Muscle layer of colon (tissue), 2 donors: ENCODE measurements around the gene HABP4.
"Not testable (repeated sequence)": the region's sequence is repeated elsewhere in the genome, so short reads cannot be mapped to it uniquely, and the experiment has no call there.

Experiments used
- H3K27ac ChIP-seq: one replicate; pipeline ENCODE4 v1.7.0; 2013; ENCODE audit warnings: low read depth, mild to moderate bottlenecking, low read length, moderate library complexity
- H3K27me3 ChIP-seq, 2 donors: one replicate each; pipeline ENCODE4 v1.7.0; 2013; ENCODE audit warnings: low read length in 2 of 2, mild to moderate bottlenecking in 2 of 2; ENCODE audit not compliant: insufficient read depth in 2 of 2, control insufficient read depth in 1 of 2
- H3K36me3 ChIP-seq: one replicate; pipeline ENCODE4 v1.7.0; 2013; ENCODE audit warnings: mild to moderate bottlenecking, low read length; ENCODE audit not compliant: insufficient read depth
- H3K4me1 ChIP-seq: one replicate; pipeline ENCODE4 v1.7.0; 2013; ENCODE audit warnings: mild to moderate bottlenecking, low read length; ENCODE audit not compliant: insufficient read depth
- H3K4me3 ChIP-seq, 2 donors: one replicate each; pipeline ENCODE4 v1.7.0; 2013; ENCODE audit warnings: low read length in 2 of 2, low read depth in 1 of 2, mild to moderate bottlenecking in 1 of 2, moderate library complexity in 1 of 2
- H3K9ac ChIP-seq: one replicate; pipeline ENCODE4 v1.7.0; 2013; ENCODE audit warnings: low read length
- H3K9me3 ChIP-seq: one replicate; pipeline ENCODE4 v1.7.0; 2013; ENCODE audit warnings: mild to moderate bottlenecking, low read length
- donor health status: abdominal sarcoma.
- donor health status: Adenocarcinoma of cecum.

HABP4 gene

DNA sequence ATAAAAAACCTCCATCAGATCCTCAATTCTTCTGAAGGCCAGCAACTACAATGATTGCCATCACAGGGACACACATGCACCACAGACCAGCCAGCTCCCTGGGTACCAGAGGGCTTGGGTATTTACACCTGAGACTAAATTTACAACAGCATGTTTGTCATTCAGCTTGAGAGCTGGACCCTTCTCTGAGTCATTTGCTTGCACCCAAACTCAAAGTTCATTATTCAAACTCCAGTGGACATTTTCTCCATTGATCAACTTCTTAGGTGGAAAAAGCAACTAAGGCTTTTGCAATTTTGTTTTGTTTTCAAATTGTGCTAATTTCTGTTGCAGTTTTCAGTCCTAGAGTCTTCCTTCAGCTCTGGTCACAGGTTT is 53.4 kb downstream of the HABP4 start:
- not testable (repeated sequence) for H3K4me1 ChIP-seq, H3K27ac ChIP-seq, H3K9me3 ChIP-seq, H3K9ac ChIP-seq, H3K4me3 ChIP-seq, H3K27me3 ChIP-seq
- H3K36me3 ChIP-seq = peaks cover 16% of the 10 kb centered on the region

DNA sequence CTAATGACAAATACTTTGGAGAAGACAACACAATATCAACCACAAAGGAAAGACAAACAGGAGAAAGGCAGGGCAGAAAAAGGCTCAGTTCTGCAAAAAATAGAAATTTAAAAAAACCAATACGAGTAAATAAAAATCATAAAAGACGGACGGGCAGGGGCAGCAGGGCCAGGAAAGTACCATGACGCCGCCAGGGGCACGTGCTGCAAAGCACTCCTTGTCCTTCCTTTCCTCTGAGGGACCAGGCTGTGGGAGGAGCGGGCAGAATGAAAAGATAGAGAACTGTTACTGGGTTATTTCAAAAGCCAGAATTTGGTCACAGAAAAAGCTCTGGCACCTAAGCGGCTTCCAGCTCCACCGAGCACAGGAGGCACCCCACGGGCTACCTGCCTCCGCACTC is 53.9 kb downstream of the HABP4 start:
- H3K27me3 ChIP-seq = no peaks in the 10 kb centered on the region
- no peak overlapping the region for H3K27ac ChIP-seq
- peaks cover 6% of the 10 kb centered on the region for H3K4me1 ChIP-seq
- H3K4me3 ChIP-seq = no peak overlapping the region
- no peak overlapping the region for H3K9ac ChIP-seq
- H3K36me3 ChIP-seq = peaks cover 21% of the 10 kb centered on the region
- no peaks in the 10 kb centered on the region for H3K9me3 ChIP-seq

DNA sequence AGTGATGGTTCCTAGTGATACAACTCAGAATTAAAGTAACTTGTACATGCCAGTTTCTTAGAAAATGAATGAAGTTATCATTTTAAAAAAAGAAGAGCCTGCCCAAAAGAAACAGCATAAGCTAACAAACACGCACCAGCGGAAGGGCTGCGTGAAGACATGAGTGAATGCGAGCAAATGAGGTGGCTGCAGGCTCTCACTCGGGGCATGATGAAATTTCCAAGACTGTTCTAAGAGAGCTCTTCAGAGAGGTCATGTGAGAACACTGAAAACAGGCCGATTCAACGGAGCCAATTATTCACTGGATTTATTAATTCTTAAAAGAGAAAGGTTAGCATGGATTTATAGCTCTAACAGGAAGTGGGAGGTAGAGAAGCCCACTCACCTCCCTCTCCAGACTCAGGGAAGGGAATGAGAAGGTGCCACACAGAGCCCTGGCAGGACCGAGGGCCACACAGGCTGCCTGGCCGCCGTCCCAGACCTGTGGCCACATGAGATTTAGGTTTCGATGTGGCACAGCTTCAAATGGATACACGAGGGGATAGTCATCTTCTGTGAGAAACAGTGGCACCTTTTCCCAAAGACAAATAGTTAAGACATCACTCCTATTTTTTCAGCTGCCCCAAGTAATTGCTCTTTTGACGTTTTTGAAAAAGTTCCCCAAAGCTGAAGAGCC is 55.5 kb downstream of the HABP4 start:
- Histone ChIP-seq H3K36me3 (peaks cover 25% of the 10 kb centered on the region), H3K27ac (no peak overlapping the region), H3K9me3 (no peaks in the 10 kb centered on the region), H3K4me3 (no peak overlapping the region), H3K27me3 (no peaks in the 10 kb centered on the region), H3K4me1 (peaks cover 6% of the 10 kb centered on the region), H3K9ac (no peak overlapping the region)

GRCh38 chr9:96508227-96508940 is 58.4 kb downstream of the HABP4 start:
- H3K27ac ChIP-seq = no peak overlapping the region
- no peak overlapping the region for H3K4me3 ChIP-seq
- H3K9me3 ChIP-seq = no peaks in the 10 kb centered on the region
- peaks cover 29% of the 10 kb centered on the region for H3K36me3 ChIP-seq
- no peak overlapping the region for H3K9ac ChIP-seq
- H3K4me1 ChIP-seq = no peaks in the 10 kb centered on the region
- no peaks in the 10 kb centered on the region for H3K27me3 ChIP-seq

DNA sequence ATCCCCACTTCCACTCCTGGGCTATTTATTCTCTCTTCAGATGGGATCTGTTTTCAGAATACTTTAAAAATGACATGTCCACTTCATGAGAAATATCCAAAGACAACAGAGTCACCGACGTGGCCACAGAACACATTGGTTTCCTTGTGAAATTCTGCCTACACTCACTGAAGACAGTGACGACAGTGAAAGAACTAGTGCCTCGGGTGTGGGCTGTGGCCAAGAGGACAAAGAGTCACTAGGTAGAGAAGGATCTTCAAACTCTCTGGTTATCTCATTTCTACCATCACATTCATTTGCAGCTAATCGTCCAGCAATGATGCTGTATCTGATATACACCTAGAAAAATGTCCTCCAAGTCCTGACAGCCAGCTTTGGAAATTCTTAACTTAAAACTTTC is 59.1 kb downstream of the HABP4 start:
- H3K9me3 ChIP-seq = no peaks in the 10 kb centered on the region
- H3K36me3 ChIP-seq = peaks cover 31% of the 10 kb centered on the region
- peaks cover 2% of the 10 kb centered on the region for H3K4me1 ChIP-seq
- H3K27me3 ChIP-seq = no peaks in the 10 kb centered on the region
- H3K4me3 ChIP-seq = no peak overlapping the region
- H3K9ac ChIP-seq = no peak overlapping the region
- no peak overlapping the region for H3K27ac ChIP-seq

DNA sequence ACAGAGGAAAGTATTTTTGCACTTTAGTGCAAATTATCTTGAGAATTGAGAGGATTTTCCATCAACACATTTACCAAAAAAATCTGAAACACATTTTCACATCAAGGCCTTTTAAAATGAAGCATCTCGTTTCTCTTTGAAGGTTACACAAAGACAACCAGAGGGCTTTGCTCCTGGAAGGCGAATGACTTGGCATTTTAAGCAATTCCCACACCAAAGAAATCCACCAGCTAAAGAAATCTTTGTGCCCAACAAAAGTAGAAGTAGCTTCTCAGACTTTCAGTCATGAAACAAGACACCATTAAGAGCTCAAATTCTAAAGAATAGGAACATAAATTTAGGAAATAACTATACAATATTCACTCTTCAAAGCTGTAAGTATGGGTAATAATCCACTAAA is 59.9 kb downstream of the HABP4 start:
- H3K4me1 ChIP-seq = peaks cover 5% of the 10 kb centered on the region
- H3K36me3 ChIP-seq = peaks cover 32% of the 10 kb centered on the region
- H3K27ac ChIP-seq = no peak overlapping the region
- H3K9me3 ChIP-seq = no peaks in the 10 kb centered on the region
- H3K4me3 ChIP-seq = no peak overlapping the region
- no peak overlapping the region for H3K9ac ChIP-seq
- no peaks in the 10 kb centered on the region for H3K27me3 ChIP-seq

- H3K4me3 ChIP-seq = no peak overlapping the region
- H3K9me3 ChIP-seq = no peaks in the 10 kb centered on the region
- no peak overlapping the region for H3K27ac ChIP-seq
- H3K4me1 ChIP-seq = peaks cover 5% of the 10 kb centered on the region
- no peak overlapping the region for H3K9ac ChIP-seq
- peaks cover 32% of the 10 kb centered on the region for H3K36me3 ChIP-seq
- H3K27me3 ChIP-seq = no peaks in the 10 kb centered on the region
Observed at GRCh38 chr9:96510258-96510657, 60.3 kb downstream of the HABP4 start.

DNA sequence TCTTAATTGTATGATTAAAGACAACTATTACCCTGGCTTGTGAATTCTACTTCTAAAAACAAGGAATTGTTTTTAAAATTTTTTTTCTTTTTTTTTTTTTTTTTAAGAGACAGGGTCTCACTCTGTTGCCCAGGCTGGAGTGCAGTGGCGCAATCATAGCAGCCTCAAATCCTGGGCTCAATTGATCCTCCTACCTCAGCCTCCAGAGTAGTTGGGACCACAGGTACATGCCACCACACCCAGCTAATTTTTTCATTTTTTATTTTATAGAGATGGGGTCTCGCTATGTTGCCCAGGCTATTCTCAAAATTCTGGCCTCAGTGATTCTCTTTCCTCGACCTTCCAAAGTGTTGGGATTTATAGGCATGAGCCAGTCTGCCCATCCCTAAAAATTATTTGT is 62.3 kb downstream of the HABP4 start:
- Histone ChIP-seq H3K36me3 (peaks cover 24% of the 10 kb centered on the region), H3K4me1 (peaks cover 5% of the 10 kb centered on the region), H3K27me3 (no peaks in the 10 kb centered on the region), H3K9ac (no peak overlapping the region), H3K27ac (no peak overlapping the region), H3K9me3 (no peaks in the 10 kb centered on the region), H3K4me3 (no peak overlapping the region)

DNA sequence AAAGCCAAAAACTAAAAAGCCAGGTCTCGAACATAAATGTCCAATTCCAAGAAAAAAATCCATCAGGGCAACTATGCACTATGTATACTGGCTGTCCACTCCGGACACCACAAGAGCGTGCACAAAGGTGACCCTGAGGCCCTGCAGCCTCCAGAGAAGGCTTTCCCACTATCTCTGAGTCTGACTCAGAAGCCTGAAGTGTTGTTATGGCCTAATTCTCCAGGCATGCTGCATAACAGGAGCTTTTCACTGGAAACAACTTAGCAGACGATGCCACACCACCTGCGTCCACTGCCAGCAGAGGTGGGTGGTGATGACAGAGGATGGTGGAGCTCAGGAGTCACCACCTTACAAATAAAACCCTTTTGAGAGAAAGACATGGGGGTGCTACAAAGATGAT is 63.7 kb downstream of the HABP4 start:
- Histone ChIP-seq H3K27me3 (no peaks in the 10 kb centered on the region), H3K9me3 (no peaks in the 10 kb centered on the region), H3K36me3 (peaks cover 19% of the 10 kb centered on the region), H3K9ac (no peak overlapping the region), H3K4me1 (peaks cover 5% of the 10 kb centered on the region), H3K27ac (no peak overlapping the region), H3K4me3 (no peak overlapping the region)

GRCh38 chr9:96514108-96514799 is 64.3 kb downstream of the HABP4 start:
- Histone ChIP-seq H3K4me1 (peaks cover 5% of the 10 kb centered on the region), H3K4me3 (no peak overlapping the region), H3K9me3 (no peaks in the 10 kb centered on the region), H3K27ac (no peak overlapping the region), H3K36me3 (peaks cover 13% of the 10 kb centered on the region), H3K27me3 (no peaks in the 10 kb centered on the region), H3K9ac (no peak overlapping the region)

DNA sequence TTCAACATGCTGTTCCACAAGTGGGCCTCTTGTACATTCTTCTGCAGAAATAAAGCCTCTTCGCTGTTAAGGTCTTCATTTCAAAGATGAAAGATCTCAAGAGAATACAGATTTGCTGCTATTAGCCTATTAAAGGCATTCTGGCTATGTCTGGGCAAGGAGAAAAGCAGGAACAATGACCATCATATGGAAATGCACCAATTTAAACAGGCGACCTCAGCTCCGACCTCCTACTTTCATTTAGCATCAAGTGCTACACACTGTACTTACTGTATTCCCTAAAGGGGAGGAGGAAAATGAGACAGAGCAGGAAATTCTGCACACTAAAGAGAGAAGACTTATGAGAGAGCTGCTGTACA is 64.8 kb downstream of the HABP4 start:
- H3K4me1 ChIP-seq = peaks cover 5% of the 10 kb centered on the region
- H3K27ac ChIP-seq = no peak overlapping the region

More for the DNA sequence above, 64.8 kb downstream of the HABP4 start:
- Histone ChIP-seq H3K9me3 (no peaks in the 10 kb centered on the region), H3K9ac (no peak overlapping the region), H3K4me3 (no peak overlapping the region), H3K27me3 (no peaks in the 10 kb centered on the region), H3K36me3 (peaks cover 13% of the 10 kb centered on the region)
